Stomach (tissue), 4 donors: ENCODE results near the gene TMEM131.

ENCODE experiments used
- EP300 ChIP-seq: sonication (generic); formaldehyde crosslinking; IDR thresholded peaks from one replicate; pipeline ENCODE4 v1.6.1; 2017; ENCODE audit warnings: antibody characterized with exemption
- TF ChIP-seq, protein P1 (sequence below), 7 experiments: fragments of 450-650 bp in 4 of 7; fragments of 200-600 bp in 3 of 7; sonication (generic) in 3 of 7; IDR thresholded peaks; one replicate each; pipeline ENCODE4 v1.5.1; 2016 to 2019; ENCODE audit warnings: antibody characterized with exemption in 7 of 7, control low read depth in 2 of 7, mild to moderate bottlenecking in 1 of 7

DNA sequence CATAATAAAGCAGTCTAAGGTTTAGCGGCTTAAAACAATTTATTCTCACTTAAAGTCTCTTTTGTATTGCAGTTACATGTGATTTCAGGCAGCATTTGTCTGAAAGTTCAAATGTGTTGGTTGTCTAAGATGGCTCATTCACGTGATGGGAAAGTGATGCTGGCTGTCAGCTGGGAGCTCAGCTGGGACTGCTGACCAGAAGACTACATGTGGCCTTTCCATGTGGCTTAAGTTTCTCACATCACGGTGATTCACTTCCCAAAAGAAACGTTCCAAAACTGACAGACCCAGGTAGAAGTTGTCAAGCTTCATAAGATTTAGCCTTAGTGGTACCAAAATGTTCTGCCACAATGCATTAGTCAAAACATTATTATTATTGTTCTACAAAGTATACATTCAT is 76.9 kb downstream of the TMEM131 start:
- TF ChIP-seq, protein P1, sequence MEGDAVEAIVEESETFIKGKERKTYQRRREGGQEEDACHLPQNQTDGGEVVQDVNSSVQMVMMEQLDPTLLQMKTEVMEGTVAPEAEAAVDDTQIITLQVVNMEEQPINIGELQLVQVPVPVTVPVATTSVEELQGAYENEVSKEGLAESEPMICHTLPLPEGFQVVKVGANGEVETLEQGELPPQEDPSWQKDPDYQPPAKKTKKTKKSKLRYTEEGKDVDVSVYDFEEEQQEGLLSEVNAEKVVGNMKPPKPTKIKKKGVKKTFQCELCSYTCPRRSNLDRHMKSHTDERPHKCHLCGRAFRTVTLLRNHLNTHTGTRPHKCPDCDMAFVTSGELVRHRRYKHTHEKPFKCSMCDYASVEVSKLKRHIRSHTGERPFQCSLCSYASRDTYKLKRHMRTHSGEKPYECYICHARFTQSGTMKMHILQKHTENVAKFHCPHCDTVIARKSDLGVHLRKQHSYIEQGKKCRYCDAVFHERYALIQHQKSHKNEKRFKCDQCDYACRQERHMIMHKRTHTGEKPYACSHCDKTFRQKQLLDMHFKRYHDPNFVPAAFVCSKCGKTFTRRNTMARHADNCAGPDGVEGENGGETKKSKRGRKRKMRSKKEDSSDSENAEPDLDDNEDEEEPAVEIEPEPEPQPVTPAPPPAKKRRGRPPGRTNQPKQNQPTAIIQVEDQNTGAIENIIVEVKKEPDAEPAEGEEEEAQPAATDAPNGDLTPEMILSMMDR (IDR thresholded peaks at IDR 0.05) = no peak
- no peak for TF ChIP-seq EP300
